Astrocyte of the spinal cord (primary cell): ENCODE results near the gene URM1.

Experiments
- DNase-seq: peaks from one replicate; pipeline ENCODE4 v3.0.0; 2011; ENCODE audit warnings: low read depth, low spot score
- H3K4me3 ChIP-seq: 2 replicates; pipeline ENCODE4 v1.5.1; 2011; ENCODE audit warnings: low read depth, mild to moderate bottlenecking, low read length, moderate library complexity
- in situ Hi-C: cut with HindIII; loops from 2 replicates; pipeline ENCODE4 v1.10.0; 2017; ENCODE audit warnings: low sequenced_read_pairs
- TF ChIP-seq, protein P1 (sequence below): IDR thresholded peaks from 2 replicates; pipeline ENCODE4 v1.5.1; 2012; ENCODE audit warnings: low read depth, mild to moderate bottlenecking, low read length, inconsistent platforms

The URM1 gene

DNA sequence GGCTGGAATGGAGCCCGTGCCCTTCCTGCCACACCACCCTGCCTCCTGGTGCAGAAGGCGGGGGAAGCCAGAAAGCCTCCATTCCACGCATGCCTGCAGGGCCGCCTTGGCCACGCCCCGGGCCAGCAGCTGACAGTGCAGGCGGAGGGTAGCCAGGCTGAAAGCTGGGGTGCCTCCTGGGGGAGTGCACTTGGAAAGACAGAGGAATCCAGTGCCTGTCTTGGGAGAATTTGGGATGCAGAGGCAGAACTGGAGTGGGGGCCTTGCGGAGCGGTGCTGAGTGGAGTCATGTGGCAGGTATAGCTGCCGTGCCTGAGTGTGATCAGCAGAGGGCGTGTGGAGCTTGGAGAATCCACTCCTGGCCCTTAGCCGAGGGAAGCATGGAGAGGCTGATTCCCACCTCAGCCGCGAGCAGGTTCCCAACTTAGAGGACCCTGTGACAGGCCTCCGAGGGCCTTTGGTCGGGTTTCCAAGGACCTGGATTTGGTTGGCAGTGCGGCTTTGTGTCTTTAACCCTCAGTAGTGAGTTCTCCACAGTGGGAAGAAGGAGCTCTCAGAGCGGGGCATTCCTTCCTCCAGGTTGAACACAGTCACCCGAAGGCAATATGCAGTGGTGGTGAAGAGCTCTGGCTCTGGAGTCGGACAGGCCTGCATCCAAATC, 9.1 kb upstream of the URM1 start:
- TF ChIP-seq, protein P1, sequence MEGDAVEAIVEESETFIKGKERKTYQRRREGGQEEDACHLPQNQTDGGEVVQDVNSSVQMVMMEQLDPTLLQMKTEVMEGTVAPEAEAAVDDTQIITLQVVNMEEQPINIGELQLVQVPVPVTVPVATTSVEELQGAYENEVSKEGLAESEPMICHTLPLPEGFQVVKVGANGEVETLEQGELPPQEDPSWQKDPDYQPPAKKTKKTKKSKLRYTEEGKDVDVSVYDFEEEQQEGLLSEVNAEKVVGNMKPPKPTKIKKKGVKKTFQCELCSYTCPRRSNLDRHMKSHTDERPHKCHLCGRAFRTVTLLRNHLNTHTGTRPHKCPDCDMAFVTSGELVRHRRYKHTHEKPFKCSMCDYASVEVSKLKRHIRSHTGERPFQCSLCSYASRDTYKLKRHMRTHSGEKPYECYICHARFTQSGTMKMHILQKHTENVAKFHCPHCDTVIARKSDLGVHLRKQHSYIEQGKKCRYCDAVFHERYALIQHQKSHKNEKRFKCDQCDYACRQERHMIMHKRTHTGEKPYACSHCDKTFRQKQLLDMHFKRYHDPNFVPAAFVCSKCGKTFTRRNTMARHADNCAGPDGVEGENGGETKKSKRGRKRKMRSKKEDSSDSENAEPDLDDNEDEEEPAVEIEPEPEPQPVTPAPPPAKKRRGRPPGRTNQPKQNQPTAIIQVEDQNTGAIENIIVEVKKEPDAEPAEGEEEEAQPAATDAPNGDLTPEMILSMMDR: peak; percentile 90
- in situ Hi-C loops: no loop called here
- H3K4me3 ChIP-seq: peak overlapping the region; percentile 34
- peak; percentile 80 for DNase-seq

GRCh38 chr9:128362774-128363173, 8.4 kb upstream of the URM1 start:
- TF ChIP-seq, protein P1: no peak
- no peak for DNase-seq
- in situ Hi-C loops: no loop called here
- H3K4me3 ChIP-seq: no peak overlapping the region

- H3K4me3 ChIP-seq: no peak overlapping the region
- TF ChIP-seq, protein P1: no peak
- in situ Hi-C loops: no loop called here
- no peak for DNase-seq
Observed at GRCh38 chr9:128365525-128365924, 5.6 kb upstream of the URM1 start.

- TF ChIP-seq, protein P1: no peak
- DNase-seq: no peak
- in situ Hi-C loops: no loop called here
- H3K4me3 ChIP-seq: no peak overlapping the region
Observed at GRCh38 chr9:128369024-128369706, 2.0 kb upstream of the URM1 start.

- TF ChIP-seq, protein P1: no peak
Observed at GRCh38 chr9:128370367-128370751, 815 bp upstream of the URM1 start.

DNA sequence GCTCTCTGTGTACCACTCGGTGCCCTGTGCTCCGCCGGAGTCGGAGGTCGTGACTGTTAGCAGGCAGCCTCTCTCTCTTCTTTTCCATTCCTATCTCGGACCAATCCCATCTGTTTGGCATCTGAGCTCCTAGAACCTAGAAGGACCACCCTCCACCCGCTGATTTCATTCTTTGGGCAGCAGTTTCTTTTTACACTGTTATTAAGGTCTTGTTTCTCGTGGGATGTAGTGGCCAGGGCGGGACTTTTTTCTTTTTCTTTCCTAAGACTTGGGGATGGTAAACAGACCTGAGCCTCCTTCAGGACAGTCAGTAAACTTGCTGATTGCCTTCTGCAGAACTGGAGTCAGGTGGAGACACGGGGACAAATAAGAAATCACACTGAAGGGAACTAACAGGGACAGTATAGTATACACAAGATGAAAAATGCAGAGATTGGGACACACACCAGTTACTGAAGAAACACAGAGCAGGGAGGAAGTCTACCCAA, 500 bp downstream of the URM1 start:
- DNase-seq: no peak
- H3K4me3 ChIP-seq: peak overlapping the region; percentile 95
- TF ChIP-seq, protein P1: no peak
- in situ Hi-C loops: no loop called here

More at GRCh38 chr9:128370367-128370751, 815 bp upstream of the URM1 start:
- in situ Hi-C loops: no loop called here
- H3K4me3 ChIP-seq: peak overlapping the region; percentile 95
- DNase-seq: no peak
